ENCODE results near the gene APOBEC3H. TPM values are rescaled to one million over a fixed set of nuclear protein-coding genes. Genes with fewer than 3 reads are reported as not detected.

Gene APOBEC3H
- not detected in 2 replicates for polyA plus RNA-seq

DNA sequence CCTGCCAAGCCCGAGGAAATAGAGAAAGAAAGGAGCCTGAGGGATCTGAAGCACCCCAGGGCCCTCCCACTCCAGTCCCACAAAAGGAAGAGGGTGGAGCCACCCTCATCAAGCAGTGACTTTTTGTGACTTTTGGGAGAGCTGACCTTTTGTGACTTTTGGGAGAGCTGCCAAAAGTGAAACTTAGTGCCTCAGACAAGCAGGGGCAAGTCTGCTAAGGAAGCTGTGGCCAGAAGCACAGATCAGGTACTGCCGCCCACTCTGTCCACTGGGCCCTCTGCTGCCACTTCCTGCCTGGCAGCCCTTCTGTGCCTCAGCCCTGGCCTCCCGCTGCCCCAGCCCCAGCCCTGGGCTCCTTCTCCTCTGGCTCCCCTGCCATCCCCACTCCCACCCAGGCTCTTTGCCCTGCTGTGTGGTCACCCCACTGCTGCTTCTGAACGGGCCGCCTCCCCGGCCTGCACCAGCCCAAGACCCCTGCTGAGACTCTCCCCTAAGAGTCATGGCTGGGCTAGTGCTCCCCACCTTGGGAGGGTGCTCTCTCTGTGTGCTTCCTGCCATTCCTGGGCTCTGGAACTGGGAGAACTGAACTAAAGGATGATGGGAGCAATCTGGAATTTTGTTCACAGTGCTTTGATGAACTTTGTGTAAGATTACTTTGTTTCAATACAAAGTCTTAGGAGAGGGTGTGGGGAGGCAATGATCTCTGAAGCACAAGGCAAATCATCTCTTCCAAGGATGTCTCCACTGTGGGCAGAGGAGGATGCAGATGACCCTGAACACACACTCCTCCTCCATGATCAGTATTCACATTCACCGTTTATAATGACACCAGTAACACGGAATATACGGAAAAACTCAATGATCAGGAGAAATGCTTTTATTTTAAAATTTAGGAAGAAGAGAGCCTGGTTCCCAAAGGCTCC, at the start of gene APOBEC3H:
Gene APOBEC3H, plus strand, starts transcription at position 147 of the 923 bp plus-strand sequence. CDS start 3,035 bp downstream, outside the sequence.

DNA sequence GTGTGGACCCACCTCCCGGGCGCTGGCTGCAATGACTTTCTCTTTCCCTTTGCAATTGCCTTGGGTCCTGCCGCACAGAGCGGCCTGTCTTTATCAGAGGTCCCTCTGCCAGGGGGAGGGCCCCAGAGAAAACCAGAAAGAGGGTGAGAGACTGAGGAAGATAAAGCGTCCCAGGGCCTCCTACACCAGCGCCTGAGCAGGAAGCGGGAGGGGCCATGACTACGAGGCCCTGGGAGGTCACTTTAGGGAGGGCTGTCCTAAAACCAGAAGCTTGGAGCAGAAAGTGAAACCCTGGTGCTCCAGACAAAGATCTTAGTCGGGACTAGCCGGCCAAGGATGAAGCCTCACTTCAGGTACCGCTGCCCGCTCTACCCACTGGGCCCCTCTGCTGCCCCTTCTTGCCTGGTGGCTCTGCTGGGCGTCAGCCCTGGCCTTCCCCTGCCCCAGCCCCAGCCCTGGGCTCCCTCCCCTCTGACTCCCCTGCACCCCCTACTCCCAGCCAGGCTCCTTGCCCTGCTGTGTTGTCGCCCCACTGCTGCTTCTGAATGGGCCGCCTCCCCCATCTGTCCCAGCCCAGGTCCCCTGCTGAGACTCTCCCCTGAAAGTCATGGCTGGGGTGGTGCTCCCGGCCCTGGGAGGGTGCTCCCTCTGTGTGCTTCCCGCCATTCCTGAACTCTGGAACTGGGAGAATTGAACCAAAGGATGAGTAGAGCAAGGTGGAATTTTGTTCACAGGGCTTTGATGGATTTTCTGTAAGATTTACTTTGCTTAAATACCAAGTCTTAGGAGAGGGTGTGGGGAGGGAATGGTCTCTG, 19.8 kb upstream of the APOBEC3H start, which contains the start of gene APOBEC3G:
Gene APOBEC3G, plus strand, starts transcription at position 250 of the 815 bp plus-strand sequence. Its CDS starts 87 bp downstream, at position 337.

DNA sequence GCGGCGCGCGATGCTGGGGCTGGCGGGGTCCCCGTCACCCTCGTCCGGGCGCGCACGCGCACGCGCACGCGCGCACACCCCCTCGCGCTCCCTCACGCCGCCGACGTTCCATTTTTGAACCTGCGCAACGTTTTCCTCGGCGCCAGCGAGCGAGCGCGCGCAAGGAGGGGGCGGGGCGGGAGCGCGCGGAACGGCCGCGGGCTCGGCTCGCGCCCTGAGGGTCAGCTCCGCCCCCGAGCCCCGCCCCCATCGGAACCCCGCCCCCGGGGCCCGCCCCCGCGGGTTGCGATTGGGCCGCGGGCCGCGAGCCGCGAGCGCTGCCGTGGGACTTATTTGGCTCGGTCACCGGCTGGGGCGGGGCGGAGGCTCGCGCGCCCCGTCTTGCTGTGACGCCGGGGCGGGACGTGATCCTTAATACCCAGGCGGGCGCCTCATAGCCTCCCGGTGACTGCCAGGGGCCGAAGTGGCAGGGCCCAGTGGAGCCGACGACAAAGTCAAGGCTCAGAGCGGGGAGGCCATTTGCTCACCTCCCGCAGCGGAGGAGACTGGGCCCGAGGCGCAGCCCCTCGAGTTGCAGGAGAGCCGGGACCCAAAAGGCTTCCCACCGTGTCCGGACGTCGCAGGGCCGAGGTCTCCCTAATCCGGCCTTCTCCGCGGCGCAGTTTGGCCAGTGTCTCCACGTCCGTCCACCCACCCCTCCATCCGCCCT, 55.6 kb downstream of the APOBEC3H start, which contains the start of gene CBX7:
Gene CBX7, minus strand, starts transcription at position 170 of the 709 bp plus-strand sequence. CDS start 236 bp downstream, outside the sequence.

Other genes starting within 250 kb of the APOBEC3H start
- 1.7 and 7.9 TPM in 2 replicates for gene CBX6, start 225.0 kb upstream of the APOBEC3H start, polyA plus RNA-seq
- not detected in 2 replicates for gene APOBEC3A, start 139.6 kb upstream of the APOBEC3H start, polyA plus RNA-seq
- not detected in 2 replicates for gene APOBEC3B, start 114.9 kb upstream of the APOBEC3H start, polyA plus RNA-seq
- not detected in 2 replicates for gene APOBEC3C, start 83.0 kb upstream of the APOBEC3H start, polyA plus RNA-seq
- gene APOBEC3D, start 76.1 kb upstream of the APOBEC3H start, polyA plus RNA-seq = not detected in 2 replicates
- gene APOBEC3F, start 56.4 kb upstream of the APOBEC3H start, polyA plus RNA-seq = not detected in 2 replicates
- not detected in 2 replicates for gene APOBEC3G, start 20.0 kb upstream of the APOBEC3H start, polyA plus RNA-seq
- 1.8 and 2.2 TPM in 2 replicates for gene CBX7, start 55.4 kb downstream of the APOBEC3H start, polyA plus RNA-seq
- gene PDGFB, start 147.7 kb downstream of the APOBEC3H start, polyA plus RNA-seq = 0.90 and 1.1 TPM in 2 replicates
- gene RPL3, start 222.4 kb downstream of the APOBEC3H start, polyA plus RNA-seq = 223 and 340 TPM in 2 replicates

All from Purkinje cell (primary cell).